GM04504 (cell line): ENCODE measurements around the gene ZNF285.
"Not testable (repeated sequence)": the region's sequence is repeated elsewhere in the genome, so short reads cannot be mapped to it uniquely, and the experiment has no call there.

ENCODE experiments used
- DNase-seq: peaks from one replicate; pipeline ENCODE4 v3.0.0-alpha.2; 2012; ENCODE audit warnings: low read depth

ZNF285 gene

GRCh38 chr19:44401139-44402115 lies at the start of gene ZNF285:
ZNF285 (minus strand) TSS chr19:44401608; CDS start chr19:44397213, 4,395 bp downstream.
- DNase-seq: peak; percentile 94

- DNase-seq: peak; percentile 80
These were observed 46.7 kb upstream of the ZNF285 start, which contains the start of gene ZNF229 for GRCh38 chr19:44447916-44448674. ZNF229 (minus strand) TSS chr19:44448472; CDS start chr19:44442847, 5,625 bp downstream.

- DNase-seq: no peak
These were observed 37.0 kb upstream of the ZNF285 start for GRCh38 chr19:44438441-44438840.

- DNase-seq: no peak
These were observed 34.0 kb upstream of the ZNF285 start for GRCh38 chr19:44435441-44435840.

- no peak for DNase-seq
These were observed 29.5 kb upstream of the ZNF285 start for GRCh38 chr19:44430956-44431355.

- DNase-seq: not testable (repeated sequence)
These were observed 14.1 kb upstream of the ZNF285 start for GRCh38 chr19:44415553-44415952.

- not testable (repeated sequence) for DNase-seq
These were observed 12.1 kb downstream of the ZNF285 start for GRCh38 chr19:44389268-44389667.

GRCh38 chr19:44374789-44375188 lies 26.6 kb downstream of the ZNF285 start:
- no peak for DNase-seq

GRCh38 chr19:44371815-44372480 lies 29.5 kb downstream of the ZNF285 start:
- no peak for DNase-seq

GRCh38 chr19:44367024-44367423 lies 34.4 kb downstream of the ZNF285 start:
- DNase-seq: no peak

GRCh38 chr19:44356383-44357111 lies 44.9 kb downstream of the ZNF285 start, which contains the start of gene ZNF112:
ZNF112 (minus strand) TSS chr19:44356680; CDS start chr19:44340539, 16,141 bp downstream.
- peak; percentile 78 for DNase-seq

- DNase-seq: no peak
These were observed 54.9 kb downstream of the ZNF285 start for GRCh38 chr19:44346556-44346955.

GRCh38 chr19:44345959-44346358 lies 55.4 kb downstream of the ZNF285 start:
- no peak for DNase-seq

GRCh38 chr19:44344255-44344654 lies 57.2 kb downstream of the ZNF285 start:
- no peak for DNase-seq

GRCh38 chr19:44341794-44342193 lies 59.6 kb downstream of the ZNF285 start:
- DNase-seq: no peak

- DNase-seq: not testable (repeated sequence)
These were observed 66.8 kb downstream of the ZNF285 start for GRCh38 chr19:44334639-44335038.
